ENCODE results near the gene AGT. TPM values are rescaled to one million over a fixed set of nuclear protein-coding genes. Genes with fewer than 3 reads are reported as not detected.

The AGT gene
- polyA plus RNA-seq, 1 donor (not counting 4 experiments of a cell fraction or from before 2014, with no cell fraction given), result not detected

DNA sequence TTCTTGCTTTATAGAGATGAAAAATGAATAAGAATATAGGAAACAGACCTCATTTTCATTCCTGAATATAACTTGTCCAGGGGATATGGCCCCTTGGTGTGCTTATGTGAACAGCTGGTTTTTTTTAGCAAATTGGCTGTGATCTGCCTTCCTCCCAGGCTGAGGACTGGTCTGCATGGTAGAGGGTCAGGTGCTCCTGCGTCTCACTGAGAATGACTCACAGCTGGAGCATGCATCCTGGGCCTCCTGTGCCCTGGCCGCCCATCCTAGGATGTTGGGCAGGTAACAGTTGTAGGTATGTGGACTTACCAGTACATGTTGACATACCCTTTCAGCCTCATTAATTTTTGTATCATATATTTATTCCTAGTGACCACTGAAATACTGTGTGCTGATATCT is 29.8 kb downstream of the AGT start:
- H3K27me3 ChIP-seq (ENCODE audit: control insufficient read depth, extremely low read depth, insufficient read depth, low read length), result no peaks in the 10 kb centered on the region
- no peak overlapping the region for H3K9ac ChIP-seq (ENCODE audit: control insufficient read depth, extremely low read depth, insufficient read depth, low read length)
- DNase-seq (ENCODE audit: low read depth, low spot score) (no peak), FAIRE-seq (no peak)
- no peak overlapping the region for H3K4me3 ChIP-seq (ENCODE audit: control insufficient read depth in 2 of 3, extremely low read depth in 1 of 3, insufficient read depth in 2 of 3, low read depth in 1 of 3, low read length in 3 of 3)
- peaks cover 14% of the 10 kb centered on the region in 2 experiments for H3K36me3 ChIP-seq (ENCODE audit: control insufficient read depth in 2 of 2, extremely low read depth in 1 of 2, insufficient read depth in 2 of 2, low read length in 2 of 2)
- peaks cover 15% of the 10 kb centered on the region for H3K4me1 ChIP-seq (ENCODE audit: control insufficient read depth, extremely low read depth, insufficient read depth, low read length)
- no peak overlapping the region for H3K27ac ChIP-seq (ENCODE audit: control insufficient read depth, insufficient read depth, low read length)
- dilution Hi-C loops (cut with MboI; ENCODE audit: extremely low pct_ligation_motif_present, low sequenced_read_pairs), result no loop called here
- no peak overlapping the region for H3K4me2 ChIP-seq (ENCODE audit: control insufficient read depth, extremely low read depth, insufficient read depth, low read depth, low read length)
- H3K9me3 ChIP-seq (ENCODE audit: control insufficient read depth, low read depth, low read length), result no peaks in the 10 kb centered on the region
- no peaks in the 10 kb centered on the region for H3K79me2 ChIP-seq (ENCODE audit: control insufficient read depth, insufficient read depth, low read length)
- H2AFZ ChIP-seq (ENCODE audit: control insufficient read depth, low read length), result no peak overlapping the region
- no peaks in the 10 kb centered on the region for H3K9me1 ChIP-seq (ENCODE audit: control insufficient read depth, extremely low read depth, insufficient read depth, low read length)
- no peaks in the 10 kb centered on the region for H4K20me1 ChIP-seq (ENCODE audit: control insufficient read depth, extremely low read depth, insufficient read depth, low read length)
- TF ChIP-seq, protein P1, sequence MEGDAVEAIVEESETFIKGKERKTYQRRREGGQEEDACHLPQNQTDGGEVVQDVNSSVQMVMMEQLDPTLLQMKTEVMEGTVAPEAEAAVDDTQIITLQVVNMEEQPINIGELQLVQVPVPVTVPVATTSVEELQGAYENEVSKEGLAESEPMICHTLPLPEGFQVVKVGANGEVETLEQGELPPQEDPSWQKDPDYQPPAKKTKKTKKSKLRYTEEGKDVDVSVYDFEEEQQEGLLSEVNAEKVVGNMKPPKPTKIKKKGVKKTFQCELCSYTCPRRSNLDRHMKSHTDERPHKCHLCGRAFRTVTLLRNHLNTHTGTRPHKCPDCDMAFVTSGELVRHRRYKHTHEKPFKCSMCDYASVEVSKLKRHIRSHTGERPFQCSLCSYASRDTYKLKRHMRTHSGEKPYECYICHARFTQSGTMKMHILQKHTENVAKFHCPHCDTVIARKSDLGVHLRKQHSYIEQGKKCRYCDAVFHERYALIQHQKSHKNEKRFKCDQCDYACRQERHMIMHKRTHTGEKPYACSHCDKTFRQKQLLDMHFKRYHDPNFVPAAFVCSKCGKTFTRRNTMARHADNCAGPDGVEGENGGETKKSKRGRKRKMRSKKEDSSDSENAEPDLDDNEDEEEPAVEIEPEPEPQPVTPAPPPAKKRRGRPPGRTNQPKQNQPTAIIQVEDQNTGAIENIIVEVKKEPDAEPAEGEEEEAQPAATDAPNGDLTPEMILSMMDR (optimal IDR thresholded peaks at IDR 0.05 in 1 of 3, IDR thresholded peaks at IDR 0.05 in 1 of 3, conservative IDR thresholded peaks at IDR 0.05 in 1 of 3; ENCODE audit: extremely low read depth in 1 of 3, insufficient read depth in 2 of 3, low read length in 3 of 3), result no peak
- no peak for TF ChIP-seq EZH2 (IDR thresholded peaks at IDR 0.05; ENCODE audit: low read length)

DNA sequence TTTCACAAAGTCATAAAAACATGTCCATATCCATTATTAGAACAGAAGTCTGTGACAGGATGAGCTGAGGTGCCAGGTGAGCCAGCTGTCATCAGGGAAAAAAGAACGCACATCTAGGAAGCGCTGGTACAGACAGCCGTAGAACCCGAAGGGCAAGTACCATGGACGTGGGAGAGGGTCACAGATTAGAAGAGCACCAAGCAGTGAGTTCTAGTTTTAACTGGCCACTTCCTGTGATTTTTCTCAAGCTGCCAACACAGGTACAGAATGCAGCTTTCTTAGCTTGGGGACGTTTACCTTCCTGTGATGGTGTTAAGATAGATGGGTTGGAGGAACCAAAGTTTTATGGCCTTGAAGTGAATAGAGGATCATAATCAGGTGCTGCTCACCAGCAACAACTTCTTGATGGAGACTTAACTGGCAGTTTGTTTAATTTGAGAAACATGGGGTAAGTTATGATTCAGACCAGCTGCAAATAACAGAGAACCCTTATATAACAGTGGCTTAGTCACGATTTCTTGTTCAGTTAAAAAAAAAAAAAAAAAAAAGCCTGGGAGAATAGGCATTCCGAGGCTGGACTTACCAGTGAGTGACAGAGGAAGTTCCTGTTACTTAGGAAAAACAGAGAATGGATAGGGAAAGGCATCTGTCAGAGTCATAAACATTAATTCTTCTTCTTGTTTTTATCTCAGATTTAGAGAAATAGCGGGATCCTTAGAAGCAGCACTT is 30.9 kb downstream of the AGT start:
- no peak overlapping the region for H2AFZ ChIP-seq (ENCODE audit: control insufficient read depth, low read length)
- peaks cover 15% of the 10 kb centered on the region for H3K4me1 ChIP-seq (ENCODE audit: control insufficient read depth, extremely low read depth, insufficient read depth, low read length)
- DNase-seq (ENCODE audit: low read depth, low spot score), result no peak
- H3K9ac ChIP-seq (ENCODE audit: control insufficient read depth, extremely low read depth, insufficient read depth, low read length), result no peak overlapping the region
- no peaks in the 10 kb centered on the region for H3K9me1 ChIP-seq (ENCODE audit: control insufficient read depth, extremely low read depth, insufficient read depth, low read length)
- H3K27ac ChIP-seq (ENCODE audit: control insufficient read depth, insufficient read depth, low read length), result no peak overlapping the region
- H4K20me1 ChIP-seq (ENCODE audit: control insufficient read depth, extremely low read depth, insufficient read depth, low read length), result no peaks in the 10 kb centered on the region
- no peaks in the 10 kb centered on the region for H3K27me3 ChIP-seq (ENCODE audit: control insufficient read depth, extremely low read depth, insufficient read depth, low read length)
- peaks cover 10 to 14% of the 10 kb centered on the region in 2 experiments for H3K36me3 ChIP-seq (ENCODE audit: control insufficient read depth in 2 of 2, extremely low read depth in 1 of 2, insufficient read depth in 2 of 2, low read length in 2 of 2)
- H3K4me2 ChIP-seq (ENCODE audit: control insufficient read depth, extremely low read depth, insufficient read depth, low read depth, low read length), result no peak overlapping the region
- no peak overlapping the region for H3K4me3 ChIP-seq (ENCODE audit: control insufficient read depth in 2 of 3, extremely low read depth in 1 of 3, insufficient read depth in 2 of 3, low read depth in 1 of 3, low read length in 3 of 3)
- TF ChIP-seq EZH2 (IDR thresholded peaks at IDR 0.05; ENCODE audit: low read length), result no peak
- TF ChIP-seq, protein P1 (optimal IDR thresholded peaks at IDR 0.05 in 1 of 3, IDR thresholded peaks at IDR 0.05 in 1 of 3, conservative IDR thresholded peaks at IDR 0.05 in 1 of 3; ENCODE audit: extremely low read depth in 1 of 3, insufficient read depth in 2 of 3, low read length in 3 of 3), result no peak
- H3K79me2 ChIP-seq (ENCODE audit: control insufficient read depth, insufficient read depth, low read length), result no peaks in the 10 kb centered on the region
- FAIRE-seq, result no peak
- dilution Hi-C loops (cut with MboI; ENCODE audit: extremely low pct_ligation_motif_present, low sequenced_read_pairs), result no loop called here
- H3K9me3 ChIP-seq (ENCODE audit: control insufficient read depth, low read depth, low read length), result no peaks in the 10 kb centered on the region
